Fibroblast of mammary gland (primary cell): ENCODE results near the gene FMR1NB.

Source experiments
- DNase-seq: peaks from one replicate; pipeline ENCODE4 v3.0.0-alpha.2; 2010; ENCODE audit warnings: low read depth
- H3K4me3 ChIP-seq: 2 replicates; pipeline ENCODE4 v1.5.1; 2011; ENCODE audit warnings: low read depth, mild to moderate bottlenecking, low read length, moderate library complexity; ENCODE audit not compliant: control insufficient read depth
- CTCF ChIP-seq: conservative IDR thresholded peaks from 2 replicates; pipeline ENCODE4 v1.5.1; 2011; ENCODE audit warnings: low read depth, low read length, inconsistent platforms; ENCODE audit not compliant: control insufficient read depth, insufficient read depth

FMR1NB gene

GRCh38 chrX:148051973-148052372 is 70.8 kb downstream of the FMR1NB start:
- no peak overlapping the region for H3K4me3 ChIP-seq
- no peak for DNase-seq
- TF ChIP-seq CTCF, result no peak

GRCh38 chrX:148067285-148067684 is 86.1 kb downstream of the FMR1NB start:
- no peak for DNase-seq
- TF ChIP-seq CTCF, result no peak
- H3K4me3 ChIP-seq, result no peak overlapping the region

- no peak overlapping the region for H3K4me3 ChIP-seq
- no peak for DNase-seq
- no peak for TF ChIP-seq CTCF
These were observed 88.8 kb downstream of the FMR1NB start for GRCh38 chrX:148069759-148070503.

GRCh38 chrX:148070504-148070877 is 89.4 kb downstream of the FMR1NB start:
- no peak for DNase-seq
- TF ChIP-seq CTCF, result no peak
- H3K4me3 ChIP-seq, result no peak overlapping the region
